GM21576 (cell line): ENCODE measurements around the gene AP2A2.
A peak's percentile ranks its signal among the peaks of the same experiment; 100 is the strongest.

Source experiments
- ATAC-seq: cut with Tn5 transposase; IDR thresholded peaks from one replicate; pipeline ENCODE4 v1.9.1; 2021; ENCODE audit warnings: mild to moderate bottlenecking, moderate library complexity; ENCODE audit not compliant: unreplicated experiment

AP2A2 gene

GRCh38 chr11:925496-926301 is at the start of gene AP2A2:
AP2A2 (plus strand) TSS chr11:925870; CDS start chr11:926022, 152 bp downstream.
- ATAC-seq: peak; percentile 53

GRCh38 chr11:876545-876944 is 49.1 kb upstream of the AP2A2 start:
- ATAC-seq: no peak

GRCh38 chr11:877565-877964 is 48.1 kb upstream of the AP2A2 start:
- ATAC-seq: no peak

GRCh38 chr11:880447-880846 is 45.2 kb upstream of the AP2A2 start:
- ATAC-seq: no peak

- no peak for ATAC-seq
Observed at GRCh38 chr11:882596-882995, 43.1 kb upstream of the AP2A2 start.

GRCh38 chr11:883527-883926 is 42.1 kb upstream of the AP2A2 start:
- no peak for ATAC-seq

GRCh38 chr11:884578-885070 is 41.0 kb upstream of the AP2A2 start:
- no peak for ATAC-seq

GRCh38 chr11:886568-886967 is 39.1 kb upstream of the AP2A2 start:
- no peak for ATAC-seq

GRCh38 chr11:887589-887988 is 38.1 kb upstream of the AP2A2 start:
- no peak for ATAC-seq

GRCh38 chr11:888310-889212 is 37.1 kb upstream of the AP2A2 start:
- ATAC-seq: no peak

- ATAC-seq: no peak
Observed at GRCh38 chr11:889257-889656, 36.4 kb upstream of the AP2A2 start.

- ATAC-seq: no peak
Observed at GRCh38 chr11:889687-890475, 35.8 kb upstream of the AP2A2 start.

- no peak for ATAC-seq
Observed at GRCh38 chr11:890794-891540, 34.7 kb upstream of the AP2A2 start.

- ATAC-seq: no peak
Observed at GRCh38 chr11:893008-893654, 32.5 kb upstream of the AP2A2 start.

GRCh38 chr11:894575-895201 is 31.0 kb upstream of the AP2A2 start:
- ATAC-seq: no peak

- ATAC-seq: no peak
Observed at GRCh38 chr11:895331-896110, 30.1 kb upstream of the AP2A2 start.

GRCh38 chr11:897253-898142 is 28.2 kb upstream of the AP2A2 start:
- ATAC-seq: no peak

GRCh38 chr11:898143-898511 is 27.5 kb upstream of the AP2A2 start:
- ATAC-seq: no peak
